Measurements from ENCODE around the gene UCP2.

UCP2 gene, protein sequence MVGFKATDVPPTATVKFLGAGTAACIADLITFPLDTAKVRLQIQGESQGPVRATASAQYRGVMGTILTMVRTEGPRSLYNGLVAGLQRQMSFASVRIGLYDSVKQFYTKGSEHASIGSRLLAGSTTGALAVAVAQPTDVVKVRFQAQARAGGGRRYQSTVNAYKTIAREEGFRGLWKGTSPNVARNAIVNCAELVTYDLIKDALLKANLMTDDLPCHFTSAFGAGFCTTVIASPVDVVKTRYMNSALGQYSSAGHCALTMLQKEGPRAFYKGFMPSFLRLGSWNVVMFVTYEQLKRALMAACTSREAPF

DNA sequence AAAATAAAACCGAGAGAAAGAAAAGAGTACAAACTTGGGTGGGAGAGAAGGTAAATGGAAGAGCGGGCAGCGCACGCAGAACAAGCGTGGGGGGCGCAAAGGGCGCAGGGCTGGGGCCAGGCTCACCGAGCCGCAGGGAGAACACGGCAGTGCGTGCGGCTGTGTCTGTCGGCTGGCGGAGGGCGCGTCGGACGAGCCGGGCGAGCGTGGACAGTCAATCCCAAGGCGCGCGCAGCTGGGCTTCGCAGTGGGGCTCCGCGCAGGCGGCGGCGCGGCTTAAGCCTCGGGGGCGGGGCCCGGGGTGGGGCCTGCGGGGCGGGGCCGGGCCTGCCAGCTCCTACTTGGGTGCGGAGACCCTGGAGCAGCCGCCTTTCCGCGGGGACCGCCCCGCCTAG lies at the start of gene UCP2:
Gene UCP2 (minus strand): TSS at position 249 of the 395 bp plus-strand sequence. CDS start 4,465 bp downstream, outside the sequence.
- DNase-seq, result peak; percentile 85

DNA sequence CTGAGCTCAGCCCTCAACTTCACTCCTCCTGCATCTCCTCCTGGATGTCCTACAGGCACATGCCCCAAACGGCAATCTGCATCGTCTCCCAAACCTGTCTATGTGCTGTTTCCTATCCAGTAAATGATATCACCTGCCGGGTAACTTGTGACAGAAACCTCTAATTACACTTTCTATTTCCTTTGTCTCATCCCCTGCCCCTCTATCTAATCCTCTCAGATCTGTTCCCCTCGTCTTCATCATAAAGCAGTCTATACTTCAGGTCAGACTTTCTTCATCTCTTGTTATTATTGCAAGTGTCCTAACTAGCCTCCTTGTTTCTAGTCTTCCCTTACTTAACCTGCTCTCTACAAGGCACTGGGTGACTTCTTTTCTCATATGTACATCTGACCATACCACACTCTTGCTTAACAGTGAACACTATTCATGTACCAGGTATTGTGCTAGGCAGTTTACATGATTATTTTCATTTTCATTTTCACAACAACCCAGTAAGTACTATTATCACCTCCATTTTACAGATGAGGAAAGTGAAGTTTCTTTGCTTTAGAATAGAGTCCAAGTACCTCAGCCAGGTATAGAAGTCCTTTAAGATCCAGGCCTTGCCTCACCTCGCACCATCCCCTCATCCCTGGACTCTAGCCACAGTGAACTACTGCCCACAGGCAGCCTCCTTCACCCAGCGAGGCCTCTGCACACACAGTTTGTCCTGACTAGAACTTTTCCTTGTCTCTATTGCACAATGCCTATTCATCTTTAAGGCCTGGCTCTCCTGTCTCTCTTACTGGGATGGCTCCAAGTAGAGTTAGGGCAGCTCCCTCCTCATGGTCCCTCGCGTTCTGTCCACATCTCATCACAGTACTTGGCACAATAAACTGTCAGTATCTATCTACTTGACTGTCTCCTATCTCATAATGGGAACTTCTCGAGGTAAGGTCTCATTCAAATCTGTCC lies 48.4 kb upstream of the UCP2 start:
- DNase-seq, result no peak

DNA sequence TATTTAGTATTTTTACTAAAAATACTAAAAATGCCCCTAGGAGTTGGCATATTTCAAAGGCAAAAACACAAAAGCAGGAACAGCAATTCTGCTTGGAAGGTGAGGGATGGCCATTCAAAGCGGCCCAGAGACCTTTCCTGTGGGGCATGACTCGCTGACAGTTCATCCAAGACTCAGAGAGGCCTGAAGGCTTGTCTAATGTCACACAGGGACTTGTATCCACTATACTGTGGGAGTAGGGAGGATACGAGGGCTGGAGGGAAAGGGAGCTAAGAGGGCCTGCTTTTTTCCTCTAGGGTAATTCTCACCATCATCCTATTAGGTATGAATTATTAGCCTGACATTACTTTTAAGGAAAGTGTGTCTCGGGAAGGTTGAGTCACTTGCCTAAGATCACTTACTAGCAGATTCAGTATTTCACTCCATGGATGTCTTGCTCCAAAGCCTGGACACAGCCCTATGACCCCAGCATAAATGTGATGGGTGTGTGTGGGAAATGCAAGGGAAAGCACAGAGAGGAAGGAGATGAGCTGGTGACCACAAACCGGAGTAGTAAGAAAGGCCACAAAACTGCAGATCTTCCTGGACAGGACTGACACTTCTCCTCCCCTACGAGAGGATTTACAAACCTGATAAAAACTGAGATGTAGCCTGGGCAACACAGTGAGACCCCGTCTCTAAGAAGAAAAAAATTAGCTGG lies 43.0 kb upstream of the UCP2 start:
- DNase-seq, result no peak

DNA sequence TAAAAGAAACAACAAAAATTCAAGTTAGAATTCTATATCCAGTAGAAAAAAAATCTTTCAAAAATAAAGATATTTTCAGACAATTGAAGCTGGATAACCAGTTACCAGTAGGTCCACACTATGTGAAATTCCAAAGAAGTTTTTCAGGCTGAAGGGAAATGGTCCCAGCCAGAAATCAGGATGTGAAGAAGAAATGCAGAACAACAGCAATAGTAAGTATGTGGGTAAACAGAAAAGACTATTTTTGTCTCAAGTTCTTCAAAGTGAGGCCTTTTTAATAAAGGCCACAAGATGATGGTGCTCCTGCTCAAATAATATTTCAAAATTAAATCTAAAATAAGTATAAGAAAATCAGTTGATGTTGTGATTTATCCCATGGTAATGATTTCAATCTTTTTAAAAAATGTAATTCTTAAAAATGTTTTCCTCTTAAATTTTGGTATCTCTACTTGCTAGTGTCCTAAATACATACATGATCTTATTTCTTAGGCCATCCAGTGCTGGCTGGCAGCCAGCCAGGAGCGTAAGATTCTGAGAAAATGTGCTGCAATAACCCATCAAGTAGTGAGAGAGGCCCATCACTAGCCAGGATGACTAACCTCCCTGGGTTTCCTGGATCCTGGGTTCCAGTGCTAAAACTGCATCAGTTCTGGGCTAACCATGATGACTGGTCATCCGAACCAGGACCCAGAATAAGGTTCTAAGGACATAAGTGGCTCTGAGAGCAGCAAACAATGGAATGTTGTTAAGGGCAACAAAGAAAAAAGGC lies 41.8 kb upstream of the UCP2 start:
- no peak for DNase-seq

DNA sequence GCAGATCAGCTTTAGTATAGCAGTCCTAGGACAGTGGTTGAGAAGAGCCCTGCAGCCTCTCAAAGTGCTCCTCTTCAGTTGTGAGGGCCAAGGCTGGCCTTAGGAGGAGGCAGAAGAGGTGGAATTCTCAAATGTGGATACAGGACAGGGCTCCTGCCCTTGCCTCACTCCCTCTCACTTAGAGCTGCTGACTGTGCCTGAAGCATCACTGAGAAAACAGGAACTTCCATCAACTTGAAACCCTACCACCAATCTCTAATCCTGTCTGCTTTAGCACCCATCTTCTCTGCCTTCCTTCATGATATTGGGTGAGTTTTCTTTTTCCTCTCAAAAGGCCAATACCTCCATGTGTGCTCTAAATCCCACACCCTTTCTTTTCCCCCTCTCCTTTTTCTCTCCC lies 40.6 kb upstream of the UCP2 start:
- no peak for DNase-seq

DNA sequence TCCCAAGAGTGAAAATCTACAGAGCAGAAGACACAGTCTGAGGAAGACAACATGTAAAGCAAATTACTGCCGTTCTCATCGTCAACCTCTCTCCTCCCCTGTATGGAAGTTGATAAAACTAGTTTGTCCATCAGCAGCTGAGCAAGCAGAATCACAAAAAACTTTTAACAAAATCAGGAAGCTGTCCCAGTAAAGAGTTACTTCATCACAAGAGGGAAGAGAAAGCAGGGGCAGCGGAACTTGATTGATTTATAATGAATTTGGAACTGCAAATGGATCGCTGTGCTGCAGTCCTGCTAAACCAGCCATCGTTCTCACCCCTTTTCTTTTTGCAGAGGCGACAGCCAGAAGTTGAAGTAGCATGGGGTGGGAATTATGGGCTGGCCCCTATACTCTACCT lies 39.9 kb upstream of the UCP2 start:
- no peak for DNase-seq

DNA sequence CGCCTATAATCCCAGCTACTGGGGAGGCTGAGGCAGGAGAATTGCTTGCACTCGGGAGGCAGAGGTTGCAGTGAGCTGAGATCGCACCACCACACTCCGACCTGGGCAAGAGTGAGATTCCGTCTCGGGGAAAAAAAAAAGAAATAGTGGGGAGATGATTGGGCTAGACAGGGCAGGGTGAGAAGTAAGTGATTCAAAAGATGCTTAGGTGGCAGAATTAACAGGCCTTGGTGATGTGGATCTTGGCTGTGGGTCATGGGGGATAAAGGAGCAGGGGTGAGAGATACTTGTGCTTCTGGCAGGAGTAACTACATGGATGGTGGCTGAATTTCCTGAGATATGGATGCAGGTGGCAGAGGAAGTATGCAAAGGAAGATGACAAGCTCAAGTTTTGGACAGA lies 39.4 kb upstream of the UCP2 start:
- DNase-seq, result no peak

DNA sequence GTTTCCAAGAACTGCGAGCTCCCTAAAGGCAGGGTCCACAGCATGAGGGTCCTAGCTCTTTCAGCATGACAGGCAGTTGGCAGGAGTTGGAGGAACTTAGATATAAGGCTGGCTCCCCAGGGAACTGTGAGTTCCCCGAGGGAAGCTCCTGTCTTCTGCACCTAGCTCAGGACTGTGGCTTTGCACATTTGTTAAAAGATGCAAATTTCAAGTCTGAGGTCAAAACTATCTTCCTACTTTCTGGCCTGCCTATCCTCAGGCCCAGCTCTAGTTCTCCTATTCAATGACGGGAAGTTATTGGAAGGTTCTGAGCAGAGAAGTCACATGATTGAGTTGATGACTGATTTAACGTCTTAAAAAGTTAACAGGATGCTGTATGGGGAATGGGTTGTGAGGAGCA lies 37.9 kb upstream of the UCP2 start:
- DNase-seq, result no peak

DNA sequence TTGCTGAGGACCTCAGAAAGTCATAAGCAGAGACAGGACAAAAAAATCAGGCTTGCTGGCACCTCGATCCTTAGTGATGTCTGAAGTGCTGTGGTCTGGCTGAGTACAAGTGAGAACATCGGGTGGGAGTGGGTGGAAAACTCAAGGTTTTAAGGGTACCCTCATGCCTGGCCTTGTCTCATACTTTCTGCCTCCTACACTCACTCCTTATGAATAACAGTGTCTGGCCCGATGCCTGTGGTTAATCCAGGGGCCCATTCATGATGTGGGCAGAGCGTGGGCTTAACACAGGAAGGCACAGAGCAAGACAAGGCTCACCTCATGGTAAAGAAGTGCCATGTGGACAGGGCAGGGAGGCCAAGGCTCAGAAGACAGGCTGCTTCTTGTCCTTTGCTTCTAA lies 37.2 kb upstream of the UCP2 start:
- DNase-seq, result no peak

DNA sequence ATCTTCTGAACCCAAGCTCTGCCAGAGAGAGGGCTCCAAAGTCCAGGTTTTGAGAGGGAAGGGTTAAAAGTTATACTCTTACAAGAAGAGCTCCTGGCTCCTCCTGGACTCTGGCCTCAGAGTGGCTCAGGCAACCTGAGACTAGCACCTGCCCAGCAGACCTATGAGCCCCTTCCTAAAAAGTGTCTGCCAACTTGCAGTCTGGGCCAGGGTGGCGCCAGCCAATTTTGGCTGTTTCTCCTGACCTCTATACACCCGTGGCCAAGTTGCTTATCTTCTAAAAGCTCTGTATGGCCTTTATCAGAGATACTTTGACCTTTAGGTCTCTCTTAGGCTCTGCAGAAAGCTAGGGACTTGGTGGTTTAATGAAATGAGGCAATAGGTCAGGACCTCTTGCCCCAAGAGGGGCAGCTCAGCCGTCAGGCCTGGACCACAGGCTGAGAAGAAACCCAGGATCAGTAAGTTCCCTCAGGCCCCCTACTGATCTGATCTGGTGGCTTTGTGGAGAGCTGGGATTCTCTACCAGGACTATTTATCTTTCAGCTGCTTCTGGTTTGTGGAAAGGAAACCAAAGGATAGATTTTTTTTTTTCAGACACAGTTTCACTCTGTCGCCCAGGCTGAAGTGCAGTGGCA lies 36.6 kb upstream of the UCP2 start:
- no peak for DNase-seq

DNA sequence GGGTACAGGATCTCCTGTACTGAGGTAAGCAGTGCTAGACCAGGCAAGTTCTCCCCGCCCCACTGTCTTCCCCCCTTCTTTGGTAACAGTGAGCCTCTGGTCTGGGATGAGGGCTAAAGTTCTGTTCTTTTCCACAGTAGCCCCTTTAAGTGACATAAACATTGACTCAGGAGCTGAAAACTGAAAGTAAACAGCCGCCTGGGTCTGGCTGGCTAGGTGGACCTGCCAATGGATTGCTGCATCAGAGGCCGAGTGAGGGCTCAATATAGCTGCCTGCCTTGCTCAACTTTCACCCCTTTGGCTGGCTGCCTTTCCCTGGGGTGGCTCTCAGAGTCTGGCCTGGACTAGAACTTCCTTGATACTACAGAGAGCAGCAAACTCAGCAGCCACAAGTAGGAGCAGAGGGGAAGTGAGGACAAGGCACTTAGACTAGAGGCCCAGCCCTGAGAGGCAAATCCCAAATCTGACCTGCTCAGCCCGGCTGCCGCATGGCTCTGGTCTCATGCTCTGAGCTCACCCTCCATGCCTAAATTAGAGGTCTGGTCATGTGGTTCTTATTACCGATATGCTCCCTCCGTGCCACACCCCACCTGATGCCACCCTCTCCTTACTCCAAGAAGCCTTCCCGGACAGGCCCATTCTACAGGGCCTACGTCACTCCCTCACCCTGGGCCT lies 35.8 kb upstream of the UCP2 start:
- DNase-seq, result no peak

DNA sequence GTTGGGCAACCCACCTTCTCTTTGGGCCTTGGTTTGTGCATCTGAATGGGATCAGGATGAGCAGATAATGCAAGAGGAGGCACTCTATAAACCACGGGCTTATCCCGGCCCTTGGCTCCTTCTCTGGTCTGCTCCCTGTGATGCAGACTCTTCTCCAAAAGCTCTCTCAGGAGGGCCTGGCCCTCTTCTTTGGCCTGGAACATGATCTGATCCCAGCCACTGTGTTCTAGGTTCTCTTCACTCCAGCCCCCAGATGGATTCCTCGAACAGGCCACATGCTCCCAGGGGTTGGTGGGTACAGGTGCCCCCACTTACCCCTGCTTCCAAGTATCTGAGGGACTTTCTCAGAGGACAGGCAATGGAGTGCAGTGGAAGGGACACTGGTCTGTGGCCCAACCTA lies 35.0 kb upstream of the UCP2 start:
- no peak for DNase-seq

DNA sequence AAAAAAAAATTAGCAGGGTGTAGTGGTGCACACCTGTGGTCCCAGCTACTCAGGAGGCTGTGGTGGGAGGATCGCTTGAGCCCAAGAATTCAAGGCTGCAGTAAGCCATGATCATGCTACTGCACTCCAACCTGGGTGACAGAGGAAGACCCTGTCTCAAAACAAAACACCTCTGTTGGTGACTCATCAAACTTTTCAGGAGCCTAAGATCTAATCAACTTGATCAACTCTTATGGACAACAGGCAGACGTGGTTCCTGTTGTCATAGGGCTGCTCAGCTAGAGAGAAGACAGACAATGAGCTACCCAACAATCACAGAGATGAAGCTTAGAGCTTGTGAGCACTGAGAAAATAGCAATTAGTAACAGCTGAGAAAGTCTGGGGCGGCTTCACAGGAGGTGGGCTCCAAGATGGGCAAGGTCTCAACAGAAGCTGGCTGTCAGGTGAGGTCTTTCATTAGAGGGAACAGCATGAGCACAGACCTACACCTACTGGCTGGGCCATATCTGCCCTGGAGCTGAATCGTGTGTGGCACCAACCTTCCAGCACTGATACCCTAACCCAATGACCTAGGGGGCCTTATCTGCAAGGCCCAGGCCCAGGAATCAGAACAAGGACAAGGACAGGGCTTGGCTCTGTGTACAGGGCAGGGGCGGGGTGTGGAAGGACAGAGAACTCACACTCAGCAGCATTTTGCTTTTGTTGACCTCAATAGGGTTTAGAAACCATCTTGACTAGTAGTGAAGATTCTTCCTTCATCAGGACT lies 33.5 kb upstream of the UCP2 start:
- DNase-seq, result no peak

DNA sequence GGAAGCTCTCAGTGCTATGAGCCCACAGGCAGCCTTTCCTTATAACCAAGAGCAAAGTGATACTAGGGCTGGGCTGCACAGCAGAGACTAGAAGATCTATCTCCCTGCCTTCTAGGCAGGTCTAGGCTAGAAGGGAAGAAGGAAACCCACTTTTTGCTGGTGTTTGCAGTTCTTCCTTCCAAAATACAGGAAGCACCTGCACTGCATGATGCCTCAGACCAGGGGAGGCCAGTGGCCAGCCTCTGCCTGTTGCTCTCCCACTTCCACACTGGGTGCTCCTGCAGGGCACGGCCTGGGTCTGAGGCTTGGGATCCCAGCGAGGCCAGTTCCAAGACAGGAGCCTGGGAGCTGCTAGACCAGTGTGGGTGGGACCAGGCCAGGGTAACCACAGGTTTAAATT lies 32.2 kb upstream of the UCP2 start:
- DNase-seq, result no peak

DNA sequence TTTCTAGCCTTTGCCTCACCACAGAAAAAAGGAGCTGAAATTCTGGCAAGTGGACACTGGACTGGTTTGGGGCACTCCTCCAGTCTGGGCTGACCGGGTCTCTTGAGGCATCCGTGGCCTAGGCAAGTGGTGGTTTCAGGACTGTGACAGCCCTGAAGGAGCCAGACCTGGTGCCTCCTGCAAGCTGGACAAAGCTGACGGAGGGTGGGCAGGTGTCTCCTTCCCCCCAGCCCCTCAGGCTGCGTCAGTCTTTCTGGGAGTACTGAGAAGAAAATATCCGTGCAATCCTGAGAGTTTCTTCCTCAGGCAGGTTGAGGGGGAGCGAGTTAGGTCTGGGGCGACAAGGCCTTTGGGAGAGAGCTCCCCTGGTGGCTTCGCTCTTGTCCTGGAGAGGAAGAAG lies 30.5 kb upstream of the UCP2 start:
- no peak for DNase-seq

DNA sequence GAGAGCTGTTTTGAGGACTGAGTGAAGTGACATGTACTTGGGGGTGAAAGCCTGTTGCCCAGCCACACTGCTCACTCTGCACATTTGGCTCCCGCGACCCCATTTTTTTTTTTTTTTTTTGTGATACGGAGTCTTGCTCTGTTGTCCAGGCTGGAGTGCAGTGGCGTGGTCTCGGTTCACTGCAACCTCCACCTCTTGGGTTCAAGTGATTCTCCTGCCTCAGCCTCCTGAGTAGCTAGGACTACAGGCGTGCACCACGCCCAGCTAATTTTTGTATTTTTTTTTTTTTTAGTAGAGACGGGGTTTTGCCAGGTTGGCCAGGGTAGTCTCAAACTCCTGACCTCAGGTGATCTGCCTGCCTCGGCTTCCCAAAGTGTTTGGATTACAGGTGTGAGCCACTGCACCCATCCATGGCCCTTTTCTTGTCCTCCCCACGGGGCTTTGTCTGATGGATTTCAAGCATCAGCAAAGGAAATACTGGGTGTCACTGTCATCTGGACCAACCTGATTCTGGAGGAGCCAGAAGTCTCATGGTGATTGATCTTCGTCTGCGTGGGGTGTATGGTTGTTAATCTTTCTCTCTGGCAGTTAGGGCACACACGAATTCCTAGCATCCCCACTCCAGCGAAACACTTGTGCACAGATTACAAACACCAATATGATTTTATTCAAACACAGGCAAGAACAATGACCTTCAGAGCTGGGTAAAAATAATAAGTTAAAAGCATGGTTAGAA lies 29.6 kb upstream of the UCP2 start:
- DNase-seq, result no peak

DNA sequence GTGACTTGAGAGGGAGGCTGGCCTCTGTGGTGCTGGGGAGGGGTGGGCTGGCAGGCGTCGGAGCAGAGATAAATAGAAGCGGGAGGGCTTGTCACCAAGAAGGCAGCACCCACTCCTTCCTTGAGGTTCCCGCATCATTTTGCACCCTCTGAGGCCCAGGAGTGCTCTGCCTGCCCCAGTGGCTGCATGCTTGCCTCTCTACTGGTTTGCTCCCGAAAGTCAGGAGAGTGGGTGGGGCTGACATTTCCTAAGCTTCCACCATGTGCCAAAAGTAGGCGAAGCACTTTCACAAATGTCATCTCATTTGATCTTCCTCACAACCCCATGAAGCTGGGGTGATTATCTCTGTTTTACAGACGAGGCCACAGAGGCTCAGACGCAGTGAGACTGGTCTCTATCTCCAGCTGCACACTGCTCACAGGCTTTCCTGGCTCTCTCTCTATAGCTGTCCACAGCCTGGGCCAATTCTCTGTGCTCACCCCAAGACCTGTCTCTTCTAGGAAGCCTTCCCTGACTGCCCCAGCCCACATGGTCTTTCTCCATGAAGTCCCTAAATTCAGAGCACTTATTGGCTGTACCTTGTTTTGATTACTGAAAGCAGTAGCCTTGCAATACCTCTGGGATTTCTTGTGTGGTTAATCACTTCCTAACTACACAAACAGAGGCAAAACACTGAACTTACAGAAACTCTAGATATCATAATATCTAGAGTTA lies 28.9 kb upstream of the UCP2 start:
- peak; percentile 34 for DNase-seq

DNA sequence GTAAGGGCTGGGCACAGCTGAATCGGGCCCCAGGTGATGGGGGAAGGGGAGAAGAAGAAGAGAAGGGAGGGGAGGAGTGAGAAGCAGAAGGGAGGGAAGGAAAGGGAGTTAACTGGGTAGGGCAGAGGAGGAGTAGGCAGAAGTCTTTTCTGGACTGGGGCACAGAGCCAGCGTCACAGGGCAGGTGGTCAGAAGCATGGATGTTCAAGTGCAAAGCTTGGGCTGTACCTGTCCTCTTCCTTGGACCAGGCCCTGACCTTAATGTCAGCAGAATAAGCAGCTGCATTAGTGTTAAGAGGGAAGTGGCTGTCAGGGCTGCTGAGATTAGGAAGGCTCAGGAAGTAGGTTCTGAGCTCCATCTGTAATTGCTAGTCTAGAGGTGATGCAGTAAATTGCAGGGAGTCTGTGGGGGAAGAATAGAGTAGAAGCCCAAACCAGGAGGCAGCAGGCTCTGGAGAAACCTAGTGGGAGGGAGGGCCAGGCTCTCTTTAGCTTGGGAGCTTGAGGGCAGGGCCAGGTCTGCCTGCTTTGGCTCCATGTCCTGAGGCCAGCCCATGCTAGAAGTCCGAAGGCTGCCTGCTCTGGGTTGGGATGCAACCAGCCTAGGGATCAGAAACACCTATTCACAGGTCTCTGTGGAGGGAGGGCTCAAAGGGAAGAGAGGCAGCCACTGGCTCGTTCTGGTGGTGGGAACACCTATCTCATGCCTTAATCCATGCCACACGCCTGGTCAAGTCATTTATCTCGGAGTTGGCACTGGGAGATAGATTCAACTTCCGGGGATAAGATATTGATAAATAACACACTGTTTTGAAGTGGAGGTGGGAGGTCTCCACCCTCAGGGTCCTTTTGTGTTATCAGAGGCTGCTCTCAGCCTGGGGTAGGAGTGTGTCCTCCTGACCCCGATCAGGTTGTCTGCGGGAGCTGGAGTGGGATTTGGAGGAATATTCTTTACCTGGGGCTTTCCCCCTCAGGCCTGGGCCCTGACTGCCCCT lies 28.0 kb upstream of the UCP2 start:
- DNase-seq, result no peak

Measured in activated CD4-positive, alpha-beta T cell treated with anti-CD3 and anti-CD28 coated beads, Interleukin-2, amount 50 U/mL, for 1 hour (primary cell).